ENCODE results near the gene NHLH2. TPM values are rescaled to one million over a fixed set of nuclear protein-coding genes. Genes with fewer than 3 reads are reported as not detected.

Gene NHLH2
- total RNA-seq, 1 experiment from 2014 or later: not detected

DNA sequence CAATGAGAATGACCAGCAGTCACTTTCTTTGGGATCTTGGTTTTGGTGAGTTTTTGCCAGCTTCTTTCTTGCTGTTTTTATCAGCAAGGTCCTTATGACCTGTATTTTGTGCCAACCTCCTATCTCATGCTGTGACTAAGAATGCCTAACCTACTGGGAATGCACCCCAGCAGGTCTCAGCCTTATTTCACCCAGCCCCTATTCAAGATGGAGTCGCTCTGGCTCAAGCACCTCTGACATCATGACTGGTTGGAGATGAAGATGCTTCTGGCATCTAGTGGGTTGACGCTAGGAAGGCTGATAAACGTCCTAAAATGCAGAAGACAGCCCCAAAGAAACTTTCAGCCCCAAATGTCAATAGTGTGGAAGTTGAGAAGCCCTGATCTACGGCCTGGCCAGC lies 33.6 kb upstream of the NHLH2 start:
- H3K27ac ChIP-seq (ENCODE audit: low read length): no peak overlapping the region
- no peaks in the 10 kb centered on the region for H3K4me1 ChIP-seq (ENCODE audit: control insufficient read depth, insufficient read depth, low read length)
- intact Hi-C loops (cut with micrococcal nuclease; ENCODE audit: unreplicated experiment): no loop called here
- POLR2A ChIA-PET: no interaction called here
- TF ChIP-seq TCF7L2 (IDR thresholded peaks at IDR 0.05; ENCODE audit: low read depth, low read length) (no peak), SIN3A (IDR thresholded peaks at IDR 0.05; ENCODE audit: borderline replicate concordance, insufficient read depth, low read depth, low read length) (no peak), POLR2AphosphoS5 (IDR thresholded peaks at IDR 0.05; ENCODE audit: low read depth, low read length) (no peak)
- TF ChIP-seq, protein P1, sequence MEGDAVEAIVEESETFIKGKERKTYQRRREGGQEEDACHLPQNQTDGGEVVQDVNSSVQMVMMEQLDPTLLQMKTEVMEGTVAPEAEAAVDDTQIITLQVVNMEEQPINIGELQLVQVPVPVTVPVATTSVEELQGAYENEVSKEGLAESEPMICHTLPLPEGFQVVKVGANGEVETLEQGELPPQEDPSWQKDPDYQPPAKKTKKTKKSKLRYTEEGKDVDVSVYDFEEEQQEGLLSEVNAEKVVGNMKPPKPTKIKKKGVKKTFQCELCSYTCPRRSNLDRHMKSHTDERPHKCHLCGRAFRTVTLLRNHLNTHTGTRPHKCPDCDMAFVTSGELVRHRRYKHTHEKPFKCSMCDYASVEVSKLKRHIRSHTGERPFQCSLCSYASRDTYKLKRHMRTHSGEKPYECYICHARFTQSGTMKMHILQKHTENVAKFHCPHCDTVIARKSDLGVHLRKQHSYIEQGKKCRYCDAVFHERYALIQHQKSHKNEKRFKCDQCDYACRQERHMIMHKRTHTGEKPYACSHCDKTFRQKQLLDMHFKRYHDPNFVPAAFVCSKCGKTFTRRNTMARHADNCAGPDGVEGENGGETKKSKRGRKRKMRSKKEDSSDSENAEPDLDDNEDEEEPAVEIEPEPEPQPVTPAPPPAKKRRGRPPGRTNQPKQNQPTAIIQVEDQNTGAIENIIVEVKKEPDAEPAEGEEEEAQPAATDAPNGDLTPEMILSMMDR (IDR thresholded peaks at IDR 0.05): no peak
- TF ChIP-seq, protein P2, sequence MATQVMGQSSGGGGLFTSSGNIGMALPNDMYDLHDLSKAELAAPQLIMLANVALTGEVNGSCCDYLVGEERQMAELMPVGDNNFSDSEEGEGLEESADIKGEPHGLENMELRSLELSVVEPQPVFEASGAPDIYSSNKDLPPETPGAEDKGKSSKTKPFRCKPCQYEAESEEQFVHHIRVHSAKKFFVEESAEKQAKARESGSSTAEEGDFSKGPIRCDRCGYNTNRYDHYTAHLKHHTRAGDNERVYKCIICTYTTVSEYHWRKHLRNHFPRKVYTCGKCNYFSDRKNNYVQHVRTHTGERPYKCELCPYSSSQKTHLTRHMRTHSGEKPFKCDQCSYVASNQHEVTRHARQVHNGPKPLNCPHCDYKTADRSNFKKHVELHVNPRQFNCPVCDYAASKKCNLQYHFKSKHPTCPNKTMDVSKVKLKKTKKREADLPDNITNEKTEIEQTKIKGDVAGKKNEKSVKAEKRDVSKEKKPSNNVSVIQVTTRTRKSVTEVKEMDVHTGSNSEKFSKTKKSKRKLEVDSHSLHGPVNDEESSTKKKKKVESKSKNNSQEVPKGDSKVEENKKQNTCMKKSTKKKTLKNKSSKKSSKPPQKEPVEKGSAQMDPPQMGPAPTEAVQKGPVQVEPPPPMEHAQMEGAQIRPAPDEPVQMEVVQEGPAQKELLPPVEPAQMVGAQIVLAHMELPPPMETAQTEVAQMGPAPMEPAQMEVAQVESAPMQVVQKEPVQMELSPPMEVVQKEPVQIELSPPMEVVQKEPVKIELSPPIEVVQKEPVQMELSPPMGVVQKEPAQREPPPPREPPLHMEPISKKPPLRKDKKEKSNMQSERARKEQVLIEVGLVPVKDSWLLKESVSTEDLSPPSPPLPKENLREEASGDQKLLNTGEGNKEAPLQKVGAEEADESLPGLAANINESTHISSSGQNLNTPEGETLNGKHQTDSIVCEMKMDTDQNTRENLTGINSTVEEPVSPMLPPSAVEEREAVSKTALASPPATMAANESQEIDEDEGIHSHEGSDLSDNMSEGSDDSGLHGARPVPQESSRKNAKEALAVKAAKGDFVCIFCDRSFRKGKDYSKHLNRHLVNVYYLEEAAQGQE (IDR thresholded peaks at IDR 0.05; ENCODE audit: insufficient read depth in 1 of 2, low read depth in 2 of 2, low read length in 1 of 2): no peak
- no peaks in the 10 kb centered on the region for H3K36me3 ChIP-seq (ENCODE audit: control insufficient read depth, insufficient read depth, low read length)
- in situ Hi-C loops (cut with HindIII; ENCODE audit: low pct_unique_long_range_greater_than_20kb, low sequenced_read_pairs): no loop called here
- ATAC-seq: no peak
- H3K27me3 ChIP-seq (ENCODE audit: control insufficient read depth, insufficient read depth, low read length): no peaks in the 10 kb centered on the region; the same call in 1 of the 2 replicates
- CTCF ChIA-PET: no interaction called here
- BruUV-seq (replicated peaks): no TSS peak
- no peaks in the 10 kb centered on the region for H3K9me3 ChIP-seq (ENCODE audit: control insufficient read depth, insufficient read depth, low read depth, low read length)
- H3K4me3 ChIP-seq (ENCODE audit: low read depth in 2 of 2, low read length in 2 of 2): no peak overlapping the region
- no peak for DNase-seq (ENCODE audit: low read depth, low spot score)

DNA sequence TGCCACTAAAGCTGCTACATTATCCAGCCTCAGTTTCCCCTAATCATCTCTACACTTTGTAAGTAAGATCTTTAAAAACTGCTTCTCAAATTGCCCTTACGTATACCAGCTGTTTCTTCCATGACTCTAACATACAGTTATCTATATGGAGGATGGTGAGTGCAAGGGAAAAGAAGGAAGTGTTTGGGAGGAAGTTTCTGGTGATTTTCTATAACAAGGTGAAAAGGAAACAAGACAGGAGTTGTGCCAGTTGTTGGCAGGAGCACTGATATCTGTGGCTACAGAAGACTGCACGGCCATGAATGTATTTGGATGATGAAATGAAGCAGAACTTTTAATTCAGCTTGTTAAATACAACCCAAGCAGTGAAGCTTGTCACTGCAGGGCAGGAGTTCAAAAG lies 32.3 kb upstream of the NHLH2 start:
- intact Hi-C loops (cut with micrococcal nuclease; ENCODE audit: unreplicated experiment): no loop called here
- CTCF ChIA-PET: interaction anchor here (0.6 kb wide), 1 partner anchor 21 kb away, joined by 3 read pairs; no protein-coding TSS in a partner anchor

More for the DNA sequence above, 32.3 kb upstream of the NHLH2 start:
- POLR2A ChIA-PET: no interaction called here
- H3K4me3 ChIP-seq (ENCODE audit: low read depth in 2 of 2, low read length in 2 of 2): no peak overlapping the region
- no peaks in the 10 kb centered on the region for H3K36me3 ChIP-seq (ENCODE audit: control insufficient read depth, insufficient read depth, low read length)
- no peaks in the 10 kb centered on the region; the same call in 1 of the 2 replicates for H3K27me3 ChIP-seq (ENCODE audit: control insufficient read depth, insufficient read depth, low read length)
- TF ChIP-seq SIN3A (IDR thresholded peaks at IDR 0.05; ENCODE audit: borderline replicate concordance, insufficient read depth, low read depth, low read length) (no peak), TCF7L2 (IDR thresholded peaks at IDR 0.05; ENCODE audit: low read depth, low read length) (no peak), POLR2AphosphoS5 (IDR thresholded peaks at IDR 0.05; ENCODE audit: low read depth, low read length) (no peak)
- TF ChIP-seq, protein P2 (IDR thresholded peaks at IDR 0.05; ENCODE audit: insufficient read depth in 1 of 2, low read depth in 2 of 2, low read length in 1 of 2): no peak
- TF ChIP-seq, protein P1 (IDR thresholded peaks at IDR 0.05): no peak
- no peak for DNase-seq (ENCODE audit: low read depth, low spot score)
- H3K27ac ChIP-seq (ENCODE audit: low read length): no peak overlapping the region
- no peaks in the 10 kb centered on the region for H3K9me3 ChIP-seq (ENCODE audit: control insufficient read depth, insufficient read depth, low read depth, low read length)
- ATAC-seq: no peak
- in situ Hi-C loops (cut with HindIII; ENCODE audit: low pct_unique_long_range_greater_than_20kb, low sequenced_read_pairs): no loop called here
- no peaks in the 10 kb centered on the region for H3K4me1 ChIP-seq (ENCODE audit: control insufficient read depth, insufficient read depth, low read length)
- BruUV-seq (replicated peaks): no TSS peak
